Cardiac septum (tissue), 1 donor: ENCODE measurements around the gene GALM. TPM values are rescaled to one million over a fixed set of nuclear protein-coding genes. Genes with fewer than 3 reads are reported as not detected.
A peak's percentile ranks its signal among the peaks of the same experiment; 100 is the strongest.
"Not testable (repeated sequence)": the region's sequence is repeated elsewhere in the genome, so short reads cannot be mapped to it uniquely, and the experiment has no call there.

ENCODE experiments used
- DNase-seq: peaks from one replicate; pipeline ENCODE4 v3.0.0-alpha.2; 2020; ENCODE audit warnings: low spot score
- intact Hi-C: fragments of 100-400 bp; cut with DNase I; formaldehyde crosslinking; loops from one replicate; pipeline ENCODE4 v1.14.0; 2022
- total RNA-seq: library from RNA; stranded (reverse); fragmentation: NEBNext Ultra II Directional; extraction: Animal tissue kit (Norgen Biotek cat#: 25700); gene quantifications from one replicate; pipeline ENCODE4 v1.2.1, GENCODE V29; 2021
- donor health status: DM: no; HTN: no; CAD: no.

The GALM gene
- total RNA-seq, 1 donor from 2014 or later = 8.5 TPM

DNA sequence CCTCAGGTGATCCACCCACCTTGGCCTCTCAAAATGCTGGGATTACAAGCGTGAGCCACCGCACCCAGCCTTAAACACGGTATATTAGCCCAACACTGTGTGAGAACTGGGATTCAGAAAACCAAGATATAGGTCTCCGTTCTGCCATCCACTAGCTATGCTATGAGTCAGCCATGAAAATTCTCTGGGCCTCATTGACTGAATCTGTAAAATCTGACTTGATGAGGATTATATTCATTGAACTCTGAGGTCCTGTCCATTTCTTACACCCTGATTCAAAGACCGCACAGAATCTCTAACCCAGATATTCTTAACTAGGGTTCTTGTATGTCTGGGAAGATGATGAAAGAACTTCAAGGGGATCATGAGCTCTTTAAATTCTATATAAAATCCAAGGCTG, 37.4 kb downstream of the GALM start:
- DNase-seq, intact Hi-C loops: not testable (repeated sequence)

DNA sequence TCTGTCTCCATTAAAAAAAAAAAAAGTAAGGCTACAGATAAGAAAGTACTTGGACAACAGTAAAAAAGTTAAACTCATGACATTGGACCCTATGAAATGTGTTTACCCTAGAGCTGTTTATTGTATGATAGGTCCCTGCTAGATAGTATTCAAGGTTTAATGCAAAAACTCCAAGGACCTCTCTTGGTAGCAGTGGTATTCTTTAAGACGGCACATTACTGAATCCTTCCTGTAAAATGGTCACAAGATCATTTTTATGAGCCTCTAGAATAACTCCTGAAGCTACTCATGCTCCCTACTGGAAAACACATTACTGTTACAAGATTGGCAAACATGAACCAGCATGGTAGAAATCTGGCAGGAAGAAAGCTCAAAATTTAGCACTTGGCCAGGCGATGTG, 38.8 kb downstream of the GALM start:
- intact Hi-C loops = no loop called here
- no peak for DNase-seq

DNA sequence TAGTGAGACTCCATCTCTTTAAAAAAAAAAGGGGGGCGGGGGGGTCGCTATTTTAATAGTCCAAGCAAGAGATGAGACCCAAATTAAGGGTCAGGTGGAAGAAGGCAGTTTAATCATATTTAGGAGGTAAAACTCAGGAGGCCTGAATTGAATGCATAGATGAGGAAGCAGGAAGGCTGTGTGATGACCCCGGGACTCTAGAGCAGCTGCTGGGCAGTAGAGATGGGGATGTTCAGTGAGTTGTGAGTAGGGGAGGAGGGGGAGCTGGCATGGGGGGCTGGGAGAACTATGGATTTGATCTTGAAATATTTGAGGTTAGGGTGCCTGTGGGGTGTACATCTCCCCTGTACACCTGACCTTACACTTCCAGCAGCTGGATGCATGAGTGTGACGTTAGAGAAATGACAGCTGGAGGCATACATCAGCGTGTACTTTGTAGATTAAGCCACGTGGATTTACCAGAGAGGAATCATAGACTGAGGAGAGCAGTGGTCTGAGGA, 41.0 kb downstream of the GALM start:
- intact Hi-C loops = no loop called here
- no peak for DNase-seq

DNA sequence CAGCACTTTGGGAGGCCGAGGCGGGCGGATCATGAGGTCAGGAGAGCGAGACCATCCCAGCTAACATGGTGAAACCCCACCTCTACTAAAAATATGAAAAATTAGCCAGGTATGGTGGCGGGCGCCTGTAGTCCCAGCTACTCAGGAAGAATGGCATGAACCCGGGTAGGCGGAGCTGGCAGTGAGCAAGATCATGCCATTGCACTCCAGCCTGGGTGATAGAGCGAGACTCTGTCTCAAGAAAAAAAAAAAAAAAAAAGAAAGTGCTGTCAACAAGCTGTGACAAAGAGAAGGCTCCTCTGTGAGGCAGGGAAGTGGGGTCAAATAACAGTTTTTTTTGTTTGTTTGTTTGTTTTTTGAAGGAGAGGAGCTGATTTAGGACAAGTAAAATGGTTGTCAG, 42.6 kb downstream of the GALM start:
- DNase-seq, intact Hi-C loops: not testable (repeated sequence)

- no peak for DNase-seq
- intact Hi-C loops = no loop called here
Measured at GRCh38 chr2:38708900-38709566, 43.1 kb downstream of the GALM start.

GRCh38 chr2:38709567-38710194, 43.8 kb downstream of the GALM start:
- DNase-seq = no peak
- intact Hi-C loops = no loop called here

- no peak for DNase-seq
- intact Hi-C loops = no loop called here
Measured at GRCh38 chr2:38711558-38711957, 45.6 kb downstream of the GALM start.

- no peak for DNase-seq
- intact Hi-C loops = no loop called here
Measured at GRCh38 chr2:38712413-38712812, 46.5 kb downstream of the GALM start.

DNA sequence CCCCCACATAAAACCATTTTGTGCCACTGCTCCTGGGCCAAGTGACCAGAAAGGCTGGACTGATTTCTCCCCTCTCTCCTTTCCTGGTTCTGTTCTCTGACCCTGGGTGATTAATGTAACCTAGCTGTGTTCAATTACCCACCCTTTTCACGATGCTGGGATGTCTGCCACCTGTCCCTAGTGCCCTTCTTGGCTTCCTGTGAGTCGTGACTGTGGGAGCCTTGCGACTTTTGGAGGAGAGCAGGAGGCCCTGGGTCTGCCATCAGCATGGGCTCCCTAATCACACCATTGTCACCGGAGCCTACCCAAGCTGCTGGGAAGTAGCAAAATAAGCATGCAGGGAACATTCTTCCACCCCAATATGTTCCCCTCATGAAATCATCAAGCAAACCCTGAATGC, 47.0 kb downstream of the GALM start:
- intact Hi-C loops = no loop called here
- DNase-seq = no peak

DNA sequence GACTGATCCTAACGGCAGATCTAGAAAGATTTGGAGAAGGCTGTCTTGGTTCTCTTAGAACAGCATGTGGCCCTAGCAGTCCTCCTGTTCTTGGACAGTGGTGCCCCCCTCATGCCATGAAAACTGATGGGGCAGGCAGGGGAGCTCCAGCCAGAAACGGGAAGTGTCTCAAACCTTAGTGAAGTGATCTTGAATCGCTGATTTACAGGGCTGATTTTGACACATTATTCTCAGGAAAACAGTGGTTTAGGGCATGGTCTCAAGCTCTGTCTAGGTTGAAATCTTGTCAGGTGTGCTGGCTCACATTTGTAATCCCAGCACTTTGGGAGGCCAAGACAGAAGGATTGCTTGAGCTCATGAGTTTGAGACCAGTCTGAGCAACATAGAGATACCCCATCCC, 47.4 kb downstream of the GALM start:
- intact Hi-C loops = no loop called here
- DNase-seq = no peak

- intact Hi-C loops = not testable (repeated sequence)
Measured at GRCh38 chr2:38714941-38715340, 49.0 kb downstream of the GALM start.

GRCh38 chr2:38716185-38716584, 50.3 kb downstream of the GALM start:
- intact Hi-C loops = no loop called here
- no peak for DNase-seq

More at GRCh38 chr2:38714941-38715340, 49.0 kb downstream of the GALM start:
- not testable (repeated sequence) for DNase-seq

DNA sequence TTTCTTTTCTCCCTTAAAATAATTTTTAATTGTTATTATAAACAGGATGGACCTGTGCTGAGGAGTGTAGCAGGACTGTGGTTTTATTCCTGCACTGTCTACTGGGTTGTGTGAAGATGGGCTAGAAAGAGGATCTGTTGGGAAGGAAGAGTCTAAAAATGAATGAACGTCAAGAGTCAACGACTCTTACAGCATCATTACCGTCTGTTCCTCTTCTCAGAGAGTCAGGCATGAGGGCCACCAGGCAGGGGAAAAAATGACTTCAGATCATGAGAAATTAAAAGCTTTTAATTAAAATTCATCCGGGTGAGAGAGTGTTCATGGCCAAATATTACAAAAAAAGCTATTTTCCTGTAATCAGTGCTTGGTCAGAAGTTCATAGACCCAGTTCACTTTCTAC, 52.7 kb downstream of the GALM start:
- DNase-seq = no peak
- intact Hi-C loops = no loop called here

- no peak for DNase-seq
- intact Hi-C loops = loop anchor here (2.0 to 5.0 kb wide), 2 partner anchors 137 to 343 kb away; partner anchors contain the start of gene ATL2
Measured at GRCh38 chr2:38719706-38720105, 53.8 kb downstream of the GALM start.

DNA sequence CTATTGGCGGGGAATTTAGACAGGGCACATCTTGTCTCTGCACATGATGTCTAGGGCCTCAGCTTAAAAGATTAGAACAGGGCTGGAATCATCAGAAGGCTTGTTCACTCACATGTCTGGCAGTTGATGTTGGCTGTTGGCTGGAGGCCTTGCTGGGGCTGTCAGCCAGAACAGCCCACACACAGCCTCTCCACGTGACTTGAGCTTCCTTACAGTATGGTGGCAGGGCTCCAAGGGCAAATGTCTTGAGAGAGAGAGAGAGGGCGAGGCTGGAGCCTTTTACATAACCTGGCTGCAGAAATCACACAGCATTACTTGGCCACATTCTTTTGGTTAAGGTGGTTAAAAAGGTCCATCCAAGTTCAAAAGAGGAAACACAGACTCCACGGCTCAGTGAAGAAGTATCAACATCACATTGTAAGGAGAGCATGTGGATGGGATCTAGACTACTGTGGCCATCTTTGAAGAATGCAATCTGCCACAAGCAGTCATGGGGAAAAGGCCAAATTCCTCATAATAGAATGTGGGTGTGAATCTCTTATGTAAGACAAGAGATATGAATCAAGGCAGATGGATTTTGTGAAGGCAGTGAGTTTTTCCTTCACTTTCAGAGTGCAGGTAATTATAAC, 54.8 kb downstream of the GALM start:
- DNase-seq = peak; percentile 80
- intact Hi-C loops = loop anchor here (2.0 to 5.0 kb wide), 2 partner anchors 138 to 344 kb away; partner anchors contain the start of gene ATL2

GRCh38 chr2:38722271-38723061, 56.6 kb downstream of the GALM start:
- intact Hi-C loops = loop anchor here (2.0 to 5.0 kb wide), 2 partner anchors 120 to 140 kb away; partner anchors contain the start of gene HNRNPLL
- DNase-seq = no peak

DNA sequence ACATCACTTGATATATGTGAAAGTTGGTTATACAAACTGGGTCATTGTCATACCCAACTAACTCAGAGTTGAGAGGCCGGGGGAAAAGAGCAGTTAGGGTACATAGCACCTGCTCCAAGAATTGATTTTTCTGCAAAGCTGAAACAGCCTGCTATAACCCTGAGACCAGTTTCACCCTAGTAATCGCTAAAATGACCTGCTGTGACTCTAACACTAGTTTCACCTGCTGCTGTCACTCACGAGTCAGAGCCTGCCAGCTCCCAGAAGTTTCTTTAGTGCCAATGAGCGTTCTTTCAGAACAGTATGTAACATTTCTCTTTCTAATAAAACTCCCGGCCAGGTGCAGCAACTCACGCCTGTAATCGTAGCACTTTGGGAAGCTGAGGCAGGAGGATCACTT, 57.3 kb downstream of the GALM start:
- DNase-seq = no peak
- intact Hi-C loops = loop anchor here (2.0 to 5.0 kb wide), 2 partner anchors 120 to 141 kb away; partner anchors contain the start of gene HNRNPLL

DNA sequence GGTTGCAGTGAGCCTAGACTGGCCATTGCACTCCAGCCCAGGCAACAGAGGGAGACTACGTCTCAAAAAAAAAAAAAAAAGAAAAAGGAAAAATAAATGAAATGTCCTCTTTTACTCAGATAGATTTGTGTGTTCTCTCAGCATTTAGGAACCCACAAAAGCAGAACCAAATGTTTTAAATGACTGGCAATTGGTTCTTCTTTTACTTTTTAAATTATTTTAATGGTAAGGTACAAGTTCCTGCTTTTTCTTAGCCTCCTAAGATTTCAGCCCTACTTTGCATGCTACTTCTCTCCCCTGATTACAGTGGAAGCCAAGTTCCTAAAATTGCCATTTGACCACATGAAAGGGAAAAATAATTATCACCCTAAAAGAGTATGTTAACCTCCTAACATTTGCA, 61.7 kb downstream of the GALM start:
- intact Hi-C loops = loop anchor here (2.0 to 5.0 kb wide), 2 partner anchors 17 to 410 kb away; no protein-coding TSS in a partner anchor
- DNase-seq = no peak

- intact Hi-C loops = loop anchor here (2.0 to 5.0 kb wide), 2 partner anchors 16 to 411 kb away; no protein-coding TSS in a partner anchor
- DNase-seq = no peak
Measured at GRCh38 chr2:38728694-38729093, 62.8 kb downstream of the GALM start.

DNA sequence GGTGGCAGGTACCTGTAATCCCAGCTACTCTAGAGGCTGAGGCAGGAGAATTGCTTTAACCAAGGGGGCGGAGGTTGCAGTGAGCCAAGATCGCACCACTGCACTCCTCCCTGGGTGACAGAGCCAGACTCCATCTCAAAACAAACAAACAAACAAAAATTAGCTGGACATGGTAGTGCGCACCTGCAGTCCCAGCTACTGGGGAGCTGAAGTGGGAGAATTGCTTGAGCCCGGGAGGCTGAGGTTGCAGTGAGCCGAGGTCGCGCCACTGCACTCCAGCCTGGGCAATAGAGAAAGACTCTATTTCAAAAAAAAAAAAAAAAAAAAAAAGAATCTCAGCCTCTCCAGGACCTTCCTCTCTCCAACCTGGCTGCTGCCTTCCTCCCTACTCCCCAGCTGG, 65.2 kb downstream of the GALM start:
- intact Hi-C loops = no loop called here
- no peak for DNase-seq
